ENCODE measurements around the gene UBE2K.

Gene UBE2K

GRCh38 chr4:39745920-39746319, 48.0 kb downstream of the UBE2K start:
- no peak for TF ChIP-seq SIN3A (IDR thresholded peaks at IDR 0.05; ENCODE audit: borderline replicate concordance, insufficient read depth, low read length)
- TF ChIP-seq POLR2AphosphoS5 (IDR thresholded peaks at IDR 0.05; ENCODE audit: low read depth, low read length) = no peak
- TF ChIP-seq TAF1 (IDR thresholded peaks at IDR 0.05; ENCODE audit: borderline replicate concordance, insufficient read depth, low read length) = no peak
- TF ChIP-seq REST (IDR thresholded peaks at IDR 0.05; ENCODE audit: insufficient read depth in 1 of 2, low read depth in 2 of 2, low read length in 2 of 2) = no peak
- no peak for TF ChIP-seq FOXP2 (optimal IDR thresholded peaks at IDR 0.05; ENCODE audit: borderline replicate concordance, extremely low read depth, extremely low read length, insufficient read depth)

GRCh38 chr4:39750216-39750615, 52.3 kb downstream of the UBE2K start:
- TF ChIP-seq REST (IDR thresholded peaks at IDR 0.05; ENCODE audit: insufficient read depth in 1 of 2, low read depth in 2 of 2, low read length in 2 of 2) = no peak
- TF ChIP-seq SIN3A (IDR thresholded peaks at IDR 0.05; ENCODE audit: borderline replicate concordance, insufficient read depth, low read length) = no peak
- no peak for TF ChIP-seq FOXP2 (optimal IDR thresholded peaks at IDR 0.05; ENCODE audit: borderline replicate concordance, extremely low read depth, extremely low read length, insufficient read depth)
- no peak for TF ChIP-seq TAF1 (IDR thresholded peaks at IDR 0.05; ENCODE audit: borderline replicate concordance, insufficient read depth, low read length)
- TF ChIP-seq POLR2AphosphoS5 (IDR thresholded peaks at IDR 0.05; ENCODE audit: low read depth, low read length) = no peak

- TF ChIP-seq FOXP2 (optimal IDR thresholded peaks at IDR 0.05; ENCODE audit: borderline replicate concordance, extremely low read depth, extremely low read length, insufficient read depth) (no peak), POLR2AphosphoS5 (IDR thresholded peaks at IDR 0.05; ENCODE audit: low read depth, low read length) (no peak), SIN3A (IDR thresholded peaks at IDR 0.05; ENCODE audit: borderline replicate concordance, insufficient read depth, low read length) (no peak), REST (IDR thresholded peaks at IDR 0.05; ENCODE audit: insufficient read depth in 1 of 2, low read depth in 2 of 2, low read length in 2 of 2) (no peak), TAF1 (IDR thresholded peaks at IDR 0.05; ENCODE audit: borderline replicate concordance, insufficient read depth, low read length) (no peak)
These were observed 56.4 kb downstream of the UBE2K start for GRCh38 chr4:39754309-39754708.

GRCh38 chr4:39756159-39756558, 58.2 kb downstream of the UBE2K start:
- no peak for TF ChIP-seq FOXP2 (optimal IDR thresholded peaks at IDR 0.05; ENCODE audit: borderline replicate concordance, extremely low read depth, extremely low read length, insufficient read depth)
- no peak for TF ChIP-seq SIN3A (IDR thresholded peaks at IDR 0.05; ENCODE audit: borderline replicate concordance, insufficient read depth, low read length)
- no peak for TF ChIP-seq POLR2AphosphoS5 (IDR thresholded peaks at IDR 0.05; ENCODE audit: low read depth, low read length)
- TF ChIP-seq TAF1 (IDR thresholded peaks at IDR 0.05; ENCODE audit: borderline replicate concordance, insufficient read depth, low read length) = no peak
- TF ChIP-seq REST (IDR thresholded peaks at IDR 0.05; ENCODE audit: insufficient read depth in 1 of 2, low read depth in 2 of 2, low read length in 2 of 2) = no peak

- TF ChIP-seq TAF1 (IDR thresholded peaks at IDR 0.05; ENCODE audit: borderline replicate concordance, insufficient read depth, low read length) (no peak), SIN3A (IDR thresholded peaks at IDR 0.05; ENCODE audit: borderline replicate concordance, insufficient read depth, low read length) (no peak), FOXP2 (optimal IDR thresholded peaks at IDR 0.05; ENCODE audit: borderline replicate concordance, extremely low read depth, extremely low read length, insufficient read depth) (no peak), POLR2AphosphoS5 (IDR thresholded peaks at IDR 0.05; ENCODE audit: low read depth, low read length) (no peak), REST (IDR thresholded peaks at IDR 0.05; ENCODE audit: insufficient read depth in 1 of 2, low read depth in 2 of 2, low read length in 2 of 2) (no peak)
These were observed 60.2 kb downstream of the UBE2K start for GRCh38 chr4:39758176-39758575.

All from PFSK-1 (cell line).